LoVo (cell line): ENCODE data around the gene NXPH1.

ENCODE experiments used
- DNase-seq: peaks from one replicate; pipeline ENCODE4 v3.0.0-alpha.2; 2016; ENCODE audit warnings: low spot score

Gene NXPH1

DNA sequence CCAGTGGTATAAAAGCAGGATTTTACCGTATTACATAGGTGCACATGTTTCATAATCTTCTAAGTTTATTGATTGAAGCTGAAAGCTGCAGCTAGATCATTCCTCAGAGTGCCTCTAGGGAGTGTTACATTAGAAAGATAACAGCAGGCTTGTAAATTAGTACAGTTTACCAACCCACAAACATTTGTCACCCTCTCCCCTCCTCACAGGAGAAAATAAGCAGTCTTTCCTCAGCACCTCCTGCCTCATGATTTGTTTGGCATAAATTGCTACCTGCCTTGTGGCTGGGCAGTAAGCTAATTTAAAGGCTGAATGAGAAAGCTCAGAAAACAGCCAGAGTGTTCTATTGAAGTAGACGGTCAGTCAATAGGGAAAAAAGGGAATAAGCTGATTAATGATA lies 74.2 kb downstream of the NXPH1 start:
- DNase-seq, result no peak

- DNase-seq, result no peak
Observed at GRCh38 chr7:8509621-8510020, 76.2 kb downstream of the NXPH1 start.

- no peak for DNase-seq
Observed at GRCh38 chr7:8511855-8512254, 78.4 kb downstream of the NXPH1 start.

GRCh38 chr7:8514781-8515519 lies 81.5 kb downstream of the NXPH1 start:
- DNase-seq, result no peak

- no peak for DNase-seq
Observed at GRCh38 chr7:8515640-8516185, 82.3 kb downstream of the NXPH1 start.

GRCh38 chr7:8516976-8517375 lies 83.6 kb downstream of the NXPH1 start:
- DNase-seq, result no peak

DNA sequence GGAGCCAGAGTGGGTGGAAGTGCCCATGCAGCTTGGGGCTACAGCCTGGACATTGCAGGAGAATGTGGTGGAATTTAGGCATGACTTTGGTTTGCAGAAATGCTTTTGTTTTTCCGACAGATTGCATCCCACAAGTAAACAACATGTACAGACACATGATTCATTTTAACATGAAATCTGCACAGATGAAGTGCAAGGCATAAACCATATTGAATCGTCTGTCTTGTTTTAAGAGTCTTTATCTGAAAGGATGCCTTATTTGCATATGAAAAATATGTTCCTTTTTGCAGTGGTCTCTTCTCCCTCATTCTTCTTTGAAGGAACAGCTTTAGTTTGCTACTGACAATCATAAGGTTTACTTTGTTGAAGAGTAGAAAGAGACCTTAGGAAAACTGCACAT lies 94.9 kb downstream of the NXPH1 start:
- no peak for DNase-seq

DNA sequence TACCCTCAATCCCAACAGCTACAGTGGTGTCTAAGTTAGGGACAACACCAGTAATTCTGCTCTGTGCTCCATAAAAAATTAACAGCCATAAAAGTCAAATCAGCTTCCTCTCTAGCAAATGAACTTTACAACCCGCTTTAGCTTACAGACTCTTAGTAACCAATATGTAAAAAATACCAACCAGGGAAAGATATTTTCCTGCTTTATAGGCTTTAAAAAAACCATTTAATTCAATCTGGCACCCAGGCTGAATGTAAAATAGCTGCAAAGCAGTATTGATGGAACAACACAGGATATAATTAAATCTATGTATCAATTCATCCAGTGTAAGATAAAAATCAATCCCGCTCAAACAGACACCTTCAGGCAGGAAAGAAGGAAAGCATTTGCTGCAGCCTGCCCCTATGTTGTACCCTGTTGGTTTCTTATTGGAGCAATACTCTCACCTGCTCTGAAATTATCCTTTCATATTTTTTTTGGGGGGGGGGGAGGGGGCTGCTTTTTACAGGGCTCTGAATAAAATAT lies 98.6 kb downstream of the NXPH1 start:
- no peak for DNase-seq

DNA sequence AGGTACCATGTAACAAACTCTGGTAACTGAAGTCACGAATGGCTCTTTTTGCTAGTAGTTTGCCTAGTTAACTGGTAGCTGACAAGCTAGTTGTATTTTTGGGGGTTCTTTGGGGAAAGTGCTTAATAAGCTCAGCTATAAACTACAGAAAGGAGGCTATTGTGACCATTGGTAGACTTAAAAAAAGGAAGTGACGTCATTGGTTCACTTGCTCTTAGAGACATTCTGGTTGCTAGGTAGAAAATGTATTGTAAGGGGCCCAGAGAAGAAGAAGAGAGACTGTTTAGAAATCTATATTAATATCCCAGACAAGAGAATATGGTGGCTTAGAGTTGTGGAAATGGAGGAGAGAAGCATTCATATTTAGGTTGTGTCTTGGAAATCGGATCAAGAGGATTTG lies 103.0 kb downstream of the NXPH1 start:
- DNase-seq, result no peak

DNA sequence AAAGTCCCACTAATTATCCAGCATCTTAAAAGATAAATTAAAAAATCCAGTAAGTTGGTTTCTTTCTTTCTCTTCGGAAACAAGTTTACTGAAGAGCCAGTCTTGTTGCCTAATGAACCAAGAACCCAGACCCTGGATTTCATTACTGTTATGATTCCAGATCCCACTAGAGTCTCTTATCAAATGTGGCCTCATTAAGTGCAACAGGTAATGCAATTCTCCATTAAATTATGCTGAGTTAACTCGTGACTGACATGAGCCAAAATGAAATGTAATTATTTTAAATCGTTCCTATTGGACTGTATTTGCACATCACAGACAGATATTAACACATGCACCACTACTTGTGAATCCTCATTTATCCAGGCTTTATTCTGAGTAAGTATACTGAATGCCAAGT lies 115.6 kb downstream of the NXPH1 start:
- no peak for DNase-seq

GRCh38 chr7:8560501-8560900 lies 127.1 kb downstream of the NXPH1 start:
- no peak for DNase-seq

DNA sequence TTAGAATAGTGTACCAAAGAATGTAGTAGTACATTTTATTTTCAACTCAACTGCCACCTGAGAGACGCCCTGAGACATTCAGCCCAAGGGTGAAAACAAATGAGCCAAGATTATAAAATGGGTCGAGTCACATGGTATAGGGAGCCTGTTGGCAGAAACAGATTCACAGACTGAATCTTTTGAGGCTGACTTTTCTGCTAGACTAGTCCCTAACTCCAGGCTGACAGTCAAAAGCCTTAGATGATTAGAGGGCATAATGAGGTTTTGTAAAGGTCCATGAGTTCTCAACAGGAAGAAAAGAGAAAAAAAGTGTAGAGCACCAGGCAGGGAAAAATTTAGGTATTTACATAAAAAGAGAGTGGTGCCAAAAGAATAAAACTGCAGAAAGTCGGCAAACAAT lies 128.0 kb downstream of the NXPH1 start:
- DNase-seq, result no peak

DNA sequence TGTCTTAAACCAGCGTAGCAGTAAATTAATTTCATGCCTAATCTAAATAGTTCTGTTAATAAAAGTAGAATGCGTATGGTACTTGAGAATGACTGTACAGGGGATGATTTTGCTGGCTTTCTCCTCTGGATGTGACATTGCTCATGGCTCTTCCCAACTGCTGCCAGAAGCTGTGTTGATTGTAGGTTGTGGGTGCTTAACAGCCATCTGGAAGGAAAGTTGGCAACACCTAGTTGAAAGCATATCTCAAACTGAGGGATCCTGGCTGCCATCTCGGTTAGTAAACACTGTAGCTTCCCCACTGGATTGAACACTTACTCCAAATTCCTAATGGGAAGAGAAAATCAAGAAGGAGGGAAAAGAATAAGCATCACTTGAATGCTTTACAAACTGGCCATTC lies 130.9 kb downstream of the NXPH1 start:
- no peak for DNase-seq

DNA sequence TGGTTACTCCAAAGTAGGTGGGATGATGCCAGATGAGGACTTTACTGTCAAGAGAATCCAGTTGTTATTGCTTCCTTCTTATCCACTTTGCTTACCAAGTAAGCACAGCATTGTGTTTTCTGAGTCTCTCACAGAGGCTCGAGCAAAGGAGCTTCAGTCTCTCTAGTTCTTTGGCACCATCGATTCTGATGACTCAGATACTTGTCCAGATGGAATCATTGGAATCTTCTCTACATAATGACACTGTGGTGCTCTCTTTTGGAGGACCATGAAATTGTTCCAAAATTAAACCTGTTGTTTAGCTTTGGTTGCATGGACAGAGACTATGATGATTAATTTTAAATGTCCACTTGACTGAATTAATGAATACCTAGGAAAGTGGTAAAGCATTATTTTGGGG lies 132.6 kb downstream of the NXPH1 start:
- DNase-seq, result no peak

GRCh38 chr7:8567626-8568025 lies 134.2 kb downstream of the NXPH1 start:
- no peak for DNase-seq

- DNase-seq, result no peak
Observed at GRCh38 chr7:8579661-8580194, 146.3 kb downstream of the NXPH1 start.

DNA sequence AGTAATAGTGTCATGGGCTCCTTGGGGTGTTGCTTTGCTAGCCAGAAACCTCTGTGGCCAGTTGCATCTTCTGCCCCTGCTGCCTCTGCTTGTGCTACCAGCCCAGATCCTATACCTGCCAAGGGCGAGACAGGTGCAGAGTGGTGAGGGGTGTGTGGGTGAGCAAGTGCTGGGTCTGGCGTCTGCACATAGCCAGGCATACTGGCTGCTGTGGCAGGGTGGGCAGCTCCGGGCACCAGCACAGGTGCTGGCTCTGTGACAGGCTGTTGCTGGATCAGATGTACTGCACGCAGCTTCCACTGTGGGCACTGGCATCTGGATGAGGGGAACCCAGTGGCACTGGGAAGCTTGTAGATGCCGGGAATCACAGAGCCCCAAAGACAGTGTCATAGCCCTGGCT lies 148.4 kb downstream of the NXPH1 start:
- no peak for DNase-seq

DNA sequence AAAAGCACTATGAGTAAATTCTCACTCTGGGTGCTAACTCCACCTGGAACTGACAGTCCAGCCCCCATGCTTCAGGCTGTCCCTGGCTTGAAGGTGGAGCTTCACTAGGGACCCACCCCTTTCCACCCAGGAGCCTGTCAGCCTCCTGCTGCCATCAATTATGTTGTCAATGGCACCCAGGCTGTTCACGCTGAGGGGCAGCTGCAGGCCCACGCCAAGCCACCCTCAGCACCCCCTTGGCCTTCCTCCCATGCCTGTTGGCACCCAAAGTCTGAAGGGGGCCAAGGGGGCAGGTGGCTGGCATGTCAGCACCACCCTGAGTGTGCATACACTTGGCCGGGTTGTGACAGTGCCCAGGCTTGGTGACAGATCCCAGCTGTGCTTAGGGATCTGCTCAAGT lies 149.3 kb downstream of the NXPH1 start:
- no peak for DNase-seq

DNA sequence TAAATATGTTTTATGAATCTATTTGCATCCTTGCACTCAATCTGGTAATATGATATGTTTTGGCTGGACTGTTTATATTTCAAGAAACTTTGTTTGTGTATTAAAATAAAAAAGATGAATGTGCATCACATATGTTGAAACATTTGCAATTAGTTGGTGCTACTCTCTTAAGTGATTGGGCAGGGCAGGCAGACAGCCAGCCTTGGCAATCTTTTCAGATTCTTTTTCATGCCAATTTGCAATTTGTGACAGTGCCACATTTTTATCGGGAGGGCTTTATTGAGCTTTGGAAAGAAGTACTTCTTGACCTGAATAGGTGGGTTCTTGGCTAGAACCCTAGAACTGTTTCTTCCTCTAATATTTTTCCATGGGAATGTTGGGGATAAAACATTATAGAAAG lies 152.2 kb downstream of the NXPH1 start:
- DNase-seq, result no peak

GRCh38 chr7:8590225-8590624 lies 156.8 kb downstream of the NXPH1 start:
- DNase-seq, result no peak

GRCh38 chr7:8590791-8591190 lies 157.4 kb downstream of the NXPH1 start:
- DNase-seq, result no peak

- DNase-seq, result no peak
Observed at GRCh38 chr7:8591289-8591688, 157.9 kb downstream of the NXPH1 start.

GRCh38 chr7:8592167-8592566 lies 158.8 kb downstream of the NXPH1 start:
- DNase-seq, result no peak

DNA sequence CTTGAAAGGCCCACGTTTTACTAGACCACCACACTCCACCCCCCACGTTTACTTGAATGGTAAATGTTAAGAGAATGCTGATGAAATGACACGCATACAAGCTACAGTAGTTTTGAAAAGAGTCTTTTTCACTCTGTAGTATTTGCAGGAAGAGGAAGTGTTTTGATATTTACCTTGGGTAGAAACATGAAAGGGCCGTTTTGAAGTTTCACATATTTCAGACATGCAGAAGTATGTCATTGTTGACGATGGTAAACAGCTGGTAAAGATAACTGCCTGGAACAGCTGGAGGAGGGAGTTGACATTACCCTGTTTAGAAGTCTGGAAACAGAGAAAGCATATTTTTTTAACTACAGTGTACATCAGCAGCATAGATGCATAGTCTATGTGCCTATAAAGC lies 160.7 kb downstream of the NXPH1 start:
- no peak for DNase-seq
